DND-41 (cell line): ENCODE measurements around the gene NRARP.

Experiments
- EZH2 ChIP-seq: IDR thresholded peaks from 3 replicates; pipeline ENCODE4 v1.6.1; 2012; ENCODE audit warnings: borderline replicate concordance, low read depth, mild to moderate bottlenecking, moderate library complexity, low read length, inconsistent platforms; ENCODE audit not compliant: severe bottlenecking
- TF ChIP-seq, protein P1 (sequence below): IDR thresholded peaks from 2 replicates; pipeline ENCODE4 v1.5.1; 2012; ENCODE audit warnings: borderline replicate concordance, low read length, moderate library complexity, mild to moderate bottlenecking; ENCODE audit not compliant: poor library complexity, severe bottlenecking; ENCODE audit errors: extremely low read depth

DNA sequence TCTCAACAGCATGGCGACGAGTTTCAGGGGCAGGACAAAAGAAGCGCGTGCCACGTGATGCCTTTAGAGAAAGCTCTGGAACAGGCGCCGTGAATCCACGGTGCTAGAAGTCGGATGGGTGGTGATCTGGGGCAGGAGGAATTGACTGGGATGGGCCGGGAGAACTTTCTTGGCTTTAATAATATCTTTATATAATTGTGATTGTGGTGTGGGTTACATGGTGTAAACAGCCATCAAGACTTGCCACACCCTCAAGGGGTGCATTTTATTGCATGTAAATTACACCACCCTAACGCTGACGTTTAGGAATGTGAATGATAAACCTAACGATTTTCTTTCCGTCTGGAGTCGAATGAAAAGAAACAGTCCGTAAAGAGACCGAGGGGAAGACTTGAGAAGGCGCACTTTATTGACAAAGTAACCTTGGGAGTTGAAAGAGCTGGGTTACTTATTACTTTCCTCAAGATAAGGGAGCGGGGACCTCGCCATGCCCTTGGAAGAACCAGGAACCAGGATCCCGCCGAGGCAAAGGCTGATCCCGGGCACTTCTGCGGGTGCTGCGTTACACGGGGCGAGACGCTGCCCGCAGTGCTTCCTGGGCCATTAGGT is 8.5 kb downstream of the NRARP start:
- no peak for TF ChIP-seq EZH2
- TF ChIP-seq, protein P1, sequence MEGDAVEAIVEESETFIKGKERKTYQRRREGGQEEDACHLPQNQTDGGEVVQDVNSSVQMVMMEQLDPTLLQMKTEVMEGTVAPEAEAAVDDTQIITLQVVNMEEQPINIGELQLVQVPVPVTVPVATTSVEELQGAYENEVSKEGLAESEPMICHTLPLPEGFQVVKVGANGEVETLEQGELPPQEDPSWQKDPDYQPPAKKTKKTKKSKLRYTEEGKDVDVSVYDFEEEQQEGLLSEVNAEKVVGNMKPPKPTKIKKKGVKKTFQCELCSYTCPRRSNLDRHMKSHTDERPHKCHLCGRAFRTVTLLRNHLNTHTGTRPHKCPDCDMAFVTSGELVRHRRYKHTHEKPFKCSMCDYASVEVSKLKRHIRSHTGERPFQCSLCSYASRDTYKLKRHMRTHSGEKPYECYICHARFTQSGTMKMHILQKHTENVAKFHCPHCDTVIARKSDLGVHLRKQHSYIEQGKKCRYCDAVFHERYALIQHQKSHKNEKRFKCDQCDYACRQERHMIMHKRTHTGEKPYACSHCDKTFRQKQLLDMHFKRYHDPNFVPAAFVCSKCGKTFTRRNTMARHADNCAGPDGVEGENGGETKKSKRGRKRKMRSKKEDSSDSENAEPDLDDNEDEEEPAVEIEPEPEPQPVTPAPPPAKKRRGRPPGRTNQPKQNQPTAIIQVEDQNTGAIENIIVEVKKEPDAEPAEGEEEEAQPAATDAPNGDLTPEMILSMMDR, result no peak
